Duodenal mucosa (tissue), 2 donors: ENCODE results near the gene WNT3A.

ENCODE experiments used
- H3K27ac ChIP-seq: one replicate; pipeline ENCODE4 v1.7.0; 2013; ENCODE audit warnings: low read depth, low read length
- H3K27me3 ChIP-seq, 2 donors: one replicate each; pipeline ENCODE4 v1.7.0; 2013; ENCODE audit warnings: low read length in 2 of 2, control low read depth in 1 of 2; ENCODE audit not compliant: insufficient read depth in 2 of 2, control insufficient read depth in 1 of 2
- H3K36me3 ChIP-seq, 2 donors: one replicate each; pipeline ENCODE4 v1.7.0; 2013; ENCODE audit warnings: low read length in 2 of 2, control low read depth in 1 of 2; ENCODE audit not compliant: insufficient read depth in 2 of 2, control insufficient read depth in 1 of 2
- H3K4me1 ChIP-seq, 2 donors: one replicate each; pipeline ENCODE4 v1.7.0; 2013; ENCODE audit warnings: low read length in 2 of 2, control low read depth in 1 of 2; ENCODE audit not compliant: insufficient read depth in 2 of 2, control insufficient read depth in 1 of 2
- H3K4me3 ChIP-seq, 2 donors: one replicate each; pipeline ENCODE4 v1.7.0; 2013; ENCODE audit warnings: low read length in 2 of 2, low read depth in 1 of 2
- H3K9ac ChIP-seq, 2 donors: one replicate each; pipeline ENCODE4 v1.7.0; 2013; ENCODE audit warnings: low read length in 2 of 2, low read depth in 1 of 2
- H3K9me3 ChIP-seq, 2 donors: one replicate each; pipeline ENCODE4 v1.7.0; 2013; ENCODE audit warnings: low read length in 2 of 2, control low read depth in 1 of 2; ENCODE audit not compliant: control insufficient read depth in 1 of 2

WNT3A gene

GRCh38 chr1:228095938-228096337 lies 89.1 kb downstream of the WNT3A start:
- Histone ChIP-seq H3K36me3 (peaks cover 29 to 72% of the 10 kb centered on the region in 2 donors), H3K27me3 (no peaks in the 10 kb centered on the region), H3K27ac (no peak overlapping the region), H3K4me1 (peaks cover 19 to 38% of the 10 kb centered on the region in 2 donors), H3K9me3 (peaks cover 7 to 9% of the 10 kb centered on the region in 2 donors), H3K9ac (no peak overlapping the region), H3K4me3 (no peak overlapping the region)

GRCh38 chr1:228096416-228097332 lies 89.9 kb downstream of the WNT3A start:
- Histone ChIP-seq H3K27me3 (no peaks in the 10 kb centered on the region), H3K4me1 (peaks cover 18 to 38% of the 10 kb centered on the region in 2 donors), H3K9ac (no peak overlapping the region), H3K27ac (no peak overlapping the region), H3K9me3 (peaks cover 7 to 9% of the 10 kb centered on the region in 2 donors), H3K4me3 (no peak overlapping the region), H3K36me3 (peaks cover 29 to 69% of the 10 kb centered on the region in 2 donors)

- Histone ChIP-seq H3K4me3 (no peak overlapping the region), H3K9ac (no peak overlapping the region), H3K27me3 (no peaks in the 10 kb centered on the region), H3K9me3 (peaks cover 7 to 9% of the 10 kb centered on the region in 2 donors), H3K36me3 (peaks cover 29 to 68% of the 10 kb centered on the region in 2 donors), H3K27ac (no peak overlapping the region), H3K4me1 (peaks cover 12 to 33% of the 10 kb centered on the region in 2 donors)
These were observed 90.7 kb downstream of the WNT3A start for GRCh38 chr1:228097333-228098081.

DNA sequence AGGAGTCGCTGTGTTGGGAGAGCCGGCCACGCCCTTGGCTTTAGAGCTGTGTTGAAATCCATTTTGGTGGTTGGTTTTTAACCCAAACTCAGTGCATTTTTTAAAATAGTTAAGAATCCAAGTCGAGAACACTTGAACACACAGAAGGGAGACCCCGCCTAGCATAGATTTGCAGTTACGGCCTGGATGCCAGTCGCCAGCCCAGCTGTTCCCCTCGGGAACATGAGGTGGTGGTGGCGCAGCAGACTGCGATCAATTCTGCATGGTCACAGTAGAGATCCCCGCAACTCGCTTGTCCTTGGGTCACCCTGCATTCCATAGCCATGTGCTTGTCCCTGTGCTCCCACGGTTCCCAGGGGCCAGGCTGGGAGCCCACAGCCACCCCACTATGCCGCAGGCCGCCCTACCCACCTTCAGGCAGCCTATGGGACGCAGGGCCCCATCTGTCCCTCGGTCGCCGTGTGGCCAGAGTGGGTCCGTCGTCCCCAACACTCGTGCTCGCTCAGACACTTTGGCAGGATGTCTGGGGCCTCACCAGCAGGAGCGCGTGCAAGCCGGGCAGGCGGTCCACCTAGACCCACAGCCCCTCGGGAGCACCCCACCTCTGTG lies 91.6 kb downstream of the WNT3A start:
- no peak overlapping the region for H3K4me3 ChIP-seq
- no peak overlapping the region for H3K9ac ChIP-seq

DNA sequence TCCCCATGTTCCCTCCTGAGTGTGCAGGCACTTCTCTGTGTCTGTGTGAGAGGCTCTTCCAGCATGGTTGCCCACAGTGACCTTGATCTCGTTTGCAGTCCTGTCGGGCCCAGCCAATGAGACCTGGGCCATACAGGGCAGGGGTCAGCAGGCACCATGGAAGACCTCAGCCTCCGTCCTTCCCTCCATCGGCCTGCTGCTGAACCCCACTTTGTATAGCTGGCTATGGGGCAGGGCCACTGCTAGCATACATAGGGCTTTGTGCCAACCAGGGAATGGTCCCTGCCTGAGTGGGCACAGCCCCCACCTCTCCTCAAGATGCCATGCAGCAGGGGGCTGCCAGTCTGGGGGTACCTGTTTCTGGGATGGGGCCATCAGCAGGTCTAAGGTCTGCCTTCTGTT lies 92.5 kb downstream of the WNT3A start:
- Histone ChIP-seq H3K9ac (no peak overlapping the region), H3K4me3 (no peak overlapping the region), H3K27me3 (no peaks in the 10 kb centered on the region), H3K27ac (no peak overlapping the region), H3K9me3 (peaks cover 3 to 5% of the 10 kb centered on the region in 2 donors), H3K4me1 (peaks cover 19 to 36% of the 10 kb centered on the region in 2 donors), H3K36me3 (peaks cover 29 to 53% of the 10 kb centered on the region in 2 donors)

More for the DNA sequence above, 91.6 kb downstream of the WNT3A start:
- Histone ChIP-seq H3K27me3 (no peaks in the 10 kb centered on the region), H3K36me3 (peaks cover 29 to 60% of the 10 kb centered on the region in 2 donors), H3K4me1 (peaks cover 10 to 27% of the 10 kb centered on the region in 2 donors), H3K27ac (no peak overlapping the region), H3K9me3 (peaks cover 7 to 9% of the 10 kb centered on the region in 2 donors)

DNA sequence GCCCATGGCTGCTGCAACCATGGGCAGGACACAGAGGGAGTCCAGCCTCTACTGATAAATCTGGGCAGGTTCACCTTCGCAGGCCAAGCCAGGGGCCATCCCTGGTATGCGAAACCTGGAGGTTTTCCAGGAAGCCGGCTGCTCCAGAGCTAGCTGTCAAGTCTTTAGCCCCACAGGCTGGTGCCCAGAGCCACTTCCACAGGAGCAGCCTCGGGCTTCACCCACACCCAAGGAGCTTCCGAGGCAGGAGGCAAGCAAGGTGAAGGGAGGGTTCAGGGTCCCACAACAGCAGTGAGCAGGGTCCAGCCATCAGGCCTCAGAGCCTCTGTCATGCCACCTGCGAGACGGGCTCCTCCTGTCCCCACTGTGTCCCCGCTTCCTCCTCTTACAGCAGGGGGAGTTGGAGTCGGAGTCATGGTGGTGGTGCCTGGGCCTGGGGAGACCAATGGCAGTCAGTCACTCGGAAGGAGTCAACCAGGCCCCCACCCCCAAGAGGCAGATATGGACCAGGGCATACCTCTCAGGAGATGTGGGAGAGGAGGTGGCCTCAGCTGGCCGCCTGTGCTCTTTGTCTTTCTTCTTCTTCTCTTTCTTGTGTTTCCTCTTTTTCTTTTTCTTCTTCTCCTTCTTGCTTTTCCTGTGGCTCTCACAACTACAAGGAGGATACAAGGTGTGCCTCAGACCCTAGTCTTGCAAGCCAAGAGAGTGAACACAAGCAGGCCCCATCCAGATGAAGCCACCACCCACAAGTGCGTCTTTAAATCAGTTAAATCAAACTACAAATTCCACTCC lies 94.2 kb downstream of the WNT3A start:
- no peak overlapping the region for H3K27ac ChIP-seq
- H3K9ac ChIP-seq = peak overlapping the region in 1 of 2 donors; percentile 48
- peaks cover 20 to 36% of the 10 kb centered on the region in 2 donors for H3K4me1 ChIP-seq
- no peaks in the 10 kb centered on the region for H3K27me3 ChIP-seq
- peak overlapping the region; percentile 80 to 86 for H3K4me3 ChIP-seq
- H3K9me3 ChIP-seq = no peaks in the 10 kb centered on the region
- H3K36me3 ChIP-seq = peaks cover 32 to 56% of the 10 kb centered on the region in 2 donors

- Histone ChIP-seq H3K36me3 (peaks cover 36 to 60% of the 10 kb centered on the region in 2 donors), H3K9me3 (no peaks in the 10 kb centered on the region), H3K27ac (no peak overlapping the region), H3K4me1 (peaks cover 20 to 33% of the 10 kb centered on the region in 2 donors), H3K4me3 (peak overlapping the region; percentile 80 to 86), H3K9ac (peak overlapping the region in 1 of 2 donors; percentile 48), H3K27me3 (no peaks in the 10 kb centered on the region)
These were observed 94.8 kb downstream of the WNT3A start for GRCh38 chr1:228101614-228101993.

DNA sequence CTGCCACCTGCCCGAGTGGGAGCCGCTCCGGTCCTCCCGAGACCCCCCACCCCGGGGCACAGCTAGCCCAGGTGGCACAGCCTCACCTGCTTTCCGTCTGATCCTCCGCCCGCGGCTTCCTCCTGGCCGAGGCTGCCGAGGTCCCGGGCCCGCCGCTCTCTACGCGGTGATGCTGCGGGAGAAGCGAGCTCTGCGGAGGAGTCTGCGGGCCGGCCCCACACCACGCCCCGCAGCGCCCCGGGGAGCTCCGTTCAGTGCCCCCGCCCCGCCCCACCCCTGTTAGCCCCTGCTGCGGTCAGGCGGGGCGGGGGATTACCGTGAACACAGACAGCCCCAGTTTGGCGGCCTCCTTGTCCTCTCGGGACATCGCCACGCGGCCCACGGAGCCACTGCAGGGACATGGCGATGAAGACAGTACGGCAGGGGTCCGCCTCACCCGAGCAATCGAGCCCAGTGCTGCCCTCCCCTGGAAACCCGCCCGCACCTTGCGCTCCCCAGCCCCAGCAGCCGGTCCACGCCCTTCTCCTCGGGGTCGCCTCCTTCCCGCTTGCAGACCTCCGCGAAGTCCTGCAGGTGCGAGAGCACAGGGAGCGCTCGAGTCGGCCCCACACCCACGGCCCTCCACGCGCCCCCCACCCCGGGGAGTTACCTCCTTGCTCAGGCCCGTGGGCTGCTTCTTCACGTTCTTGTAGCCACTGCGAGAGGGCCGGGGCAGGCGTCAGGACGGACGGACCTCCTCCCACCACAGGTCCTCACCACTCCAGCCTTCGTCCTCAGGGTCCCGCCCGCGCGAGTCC lies 95.4 kb downstream of the WNT3A start:
- Histone ChIP-seq H3K4me3 (peak overlapping the region; percentile 80 to 86), H3K27ac (peak overlapping the region; percentile 73), H3K27me3 (no peaks in the 10 kb centered on the region), H3K4me1 (peaks cover 20 to 33% of the 10 kb centered on the region in 2 donors), H3K9ac (peak overlapping the region; percentile 18 to 48), H3K36me3 (peaks cover 31 to 56% of the 10 kb centered on the region in 2 donors), H3K9me3 (no peaks in the 10 kb centered on the region)
